Ecto neural progenitor cell (in vitro differentiated cells): Measurements from ENCODE around the gene RAP2B.
"Not testable (repeated sequence)": the region's sequence is repeated elsewhere in the genome, so short reads cannot be mapped to it uniquely, and the experiment has no call there.

Experiments
- DNase-seq: peaks from one replicate; pipeline ENCODE4 v3.0.0-alpha.2; 2018; ENCODE audit warnings: low spot score

The RAP2B gene

DNA sequence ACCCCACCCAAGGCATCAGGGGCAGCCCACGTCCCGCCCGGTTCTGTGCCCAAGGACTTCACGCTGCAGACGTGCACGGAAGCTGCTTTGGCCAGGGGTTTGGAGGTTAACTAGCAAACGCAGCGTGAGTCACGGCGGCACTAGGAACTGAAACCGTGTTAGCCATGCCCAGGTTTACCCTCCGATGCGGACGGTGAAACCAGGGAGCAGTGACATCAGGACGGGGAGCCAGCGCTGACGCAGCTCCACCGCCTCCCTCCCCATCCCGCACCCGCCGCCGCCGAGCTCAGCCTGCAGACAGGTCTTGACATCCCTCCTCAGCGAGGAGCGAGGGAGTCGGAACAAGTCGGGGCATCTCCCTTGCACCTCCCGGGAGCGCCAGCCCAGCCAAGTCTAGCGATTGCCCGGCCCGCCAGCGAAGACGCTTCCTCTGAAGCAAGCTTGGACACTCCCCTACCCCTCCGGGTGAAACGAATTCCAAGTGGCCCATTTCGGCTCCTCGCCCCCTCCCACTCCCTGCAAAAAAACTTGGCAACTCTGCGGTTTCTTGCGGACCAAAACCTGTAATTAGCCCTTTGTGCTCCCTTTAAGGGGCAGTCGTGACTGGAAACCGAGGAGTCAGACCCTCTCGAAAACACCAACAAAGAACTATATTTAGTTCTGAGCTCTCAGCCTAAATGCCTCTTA is 1.4 kb upstream of the RAP2B start:
- DNase-seq = peak; percentile 90

DNA sequence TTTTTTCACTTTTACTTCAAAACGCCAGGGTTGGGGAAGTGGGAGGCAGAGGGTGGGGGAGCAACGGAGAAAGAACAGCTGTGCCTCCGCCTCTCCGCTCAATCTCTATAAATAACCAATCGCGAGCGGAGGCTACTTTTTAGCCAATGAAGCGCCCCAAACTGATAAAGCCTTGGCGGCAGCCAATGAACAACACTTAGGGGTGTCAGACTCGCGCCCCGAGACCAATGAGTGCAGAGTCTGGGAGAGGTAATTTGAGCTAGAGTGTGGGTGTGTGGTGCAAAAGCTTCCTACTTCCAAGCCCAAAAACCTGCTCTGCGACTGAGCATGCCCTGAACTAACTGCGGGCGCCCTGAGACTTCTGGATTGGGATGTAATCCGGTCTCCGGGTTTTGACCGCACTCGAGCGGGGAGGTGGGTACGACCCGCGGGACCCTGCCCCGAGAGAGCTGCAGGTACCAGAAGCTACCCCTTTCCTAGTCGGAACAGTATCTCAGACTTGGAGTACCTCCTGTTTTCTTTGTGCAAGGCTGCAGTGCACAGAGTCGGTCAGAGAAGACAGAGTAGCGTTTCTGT is 800 bp upstream of the RAP2B start:
- peak; percentile 93 for DNase-seq

DNA sequence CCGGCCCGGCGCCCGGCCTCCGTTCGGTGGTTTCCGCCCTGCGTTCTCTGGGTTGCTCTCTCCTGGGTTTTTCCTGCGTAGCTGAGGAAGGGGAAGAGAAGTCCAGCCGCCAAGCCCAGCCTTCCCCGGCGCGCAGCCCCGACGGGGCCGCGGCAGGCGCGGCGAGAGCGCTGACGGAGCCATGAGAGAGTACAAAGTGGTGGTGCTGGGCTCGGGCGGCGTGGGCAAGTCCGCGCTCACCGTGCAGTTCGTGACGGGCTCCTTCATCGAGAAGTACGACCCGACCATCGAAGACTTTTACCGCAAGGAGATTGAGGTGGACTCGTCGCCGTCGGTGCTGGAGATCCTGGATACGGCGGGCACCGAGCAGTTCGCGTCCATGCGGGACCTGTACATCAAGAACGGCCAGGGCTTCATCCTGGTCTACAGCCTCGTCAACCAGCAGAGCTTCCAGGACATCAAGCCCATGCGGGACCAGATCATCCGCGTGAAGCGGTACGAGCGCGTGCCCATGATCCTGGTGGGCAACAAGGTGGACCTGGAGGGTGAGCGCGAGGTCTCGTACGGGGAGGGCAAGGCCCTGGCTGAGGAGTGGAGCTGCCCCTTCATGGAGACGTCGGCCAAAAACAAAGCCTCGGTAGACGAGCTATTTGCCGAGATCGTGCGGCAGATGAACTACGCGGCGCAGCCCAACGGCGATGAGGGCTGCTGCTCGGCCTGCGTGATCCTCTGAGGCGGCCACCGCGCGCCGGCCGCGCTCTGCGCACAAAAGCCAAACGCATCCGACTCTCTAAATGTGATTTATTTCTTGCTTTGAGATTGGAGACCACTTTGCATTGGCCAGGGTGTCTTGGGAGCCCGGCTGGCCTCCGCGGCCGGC is 727 bp downstream of the RAP2B start:
- peak; percentile 66 for DNase-seq

DNA sequence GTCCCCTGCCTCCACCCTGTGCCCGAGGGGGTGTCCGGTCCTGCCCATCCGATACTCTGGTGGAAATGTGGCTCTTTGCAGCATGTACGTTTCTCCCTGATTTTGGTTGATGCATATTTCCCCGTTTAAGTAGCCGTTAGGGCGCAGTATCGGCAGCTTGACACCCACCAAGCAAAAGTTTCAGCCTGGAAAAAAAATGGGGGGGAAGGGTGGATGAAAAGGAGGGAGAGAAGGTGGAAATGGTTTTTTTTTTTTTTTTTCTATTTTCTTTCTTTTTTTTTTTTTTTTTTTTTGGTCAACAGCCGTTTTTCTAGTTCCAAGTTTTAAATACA is 1.3 kb downstream of the RAP2B start:
- no peak for DNase-seq

DNA sequence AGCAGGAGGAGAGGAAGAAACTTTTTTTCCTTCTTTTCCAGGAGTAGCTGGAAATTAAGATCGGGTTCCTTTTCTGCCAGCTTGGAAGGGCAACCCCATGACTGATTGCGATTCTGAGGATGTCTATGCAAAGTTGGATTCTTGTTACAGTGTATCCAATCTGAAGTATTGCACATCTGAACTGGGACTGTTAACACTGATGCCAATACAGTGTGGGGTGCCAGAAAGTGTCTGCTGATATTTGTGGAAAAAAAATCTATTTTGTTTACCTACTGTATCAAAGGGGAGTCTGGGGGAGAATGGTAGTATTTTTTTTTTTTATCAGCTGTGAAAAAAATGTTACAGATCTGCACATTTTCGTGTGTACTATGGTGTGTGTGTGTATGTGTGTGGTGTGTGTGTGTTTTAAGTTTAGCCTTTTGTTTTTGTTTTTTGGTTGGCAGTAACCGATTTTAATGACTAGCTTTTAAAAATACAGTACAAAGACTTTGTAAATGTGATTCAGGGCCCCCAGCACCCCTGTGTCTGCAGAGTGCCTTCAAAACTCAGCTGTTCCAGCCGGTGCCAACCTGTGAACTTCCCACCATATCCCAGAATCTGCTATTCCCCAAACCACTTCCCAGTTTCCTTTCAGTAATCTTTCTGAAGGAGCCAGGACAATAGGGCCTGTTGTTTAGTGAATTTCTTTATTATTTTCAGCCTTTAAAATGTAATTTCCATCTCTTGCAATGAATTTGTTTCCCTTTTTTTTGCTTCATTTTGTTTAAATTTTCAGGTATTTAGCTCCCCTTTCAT is 1.9 kb downstream of the RAP2B start:
- no peak for DNase-seq

DNA sequence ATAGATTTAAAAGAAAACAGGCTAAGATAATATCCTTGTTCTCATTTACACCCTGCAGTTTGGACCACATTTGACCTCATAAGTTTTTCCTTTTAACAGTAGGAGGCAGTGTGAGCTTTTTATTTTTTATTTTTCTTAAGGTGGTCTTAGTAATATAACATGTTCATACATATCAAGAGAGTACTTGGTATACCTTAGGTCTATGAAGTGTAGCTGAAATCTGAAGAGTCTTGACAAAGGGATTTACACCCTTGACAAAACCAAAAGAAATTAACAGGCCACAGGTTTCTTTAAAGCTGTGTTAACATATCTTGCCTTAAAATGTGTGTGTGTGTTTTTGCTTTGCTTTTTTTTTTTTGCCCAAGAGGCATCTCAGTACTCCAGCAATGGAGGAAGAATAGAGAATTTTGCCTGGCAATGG is 3.2 kb downstream of the RAP2B start:
- DNase-seq = no peak

DNA sequence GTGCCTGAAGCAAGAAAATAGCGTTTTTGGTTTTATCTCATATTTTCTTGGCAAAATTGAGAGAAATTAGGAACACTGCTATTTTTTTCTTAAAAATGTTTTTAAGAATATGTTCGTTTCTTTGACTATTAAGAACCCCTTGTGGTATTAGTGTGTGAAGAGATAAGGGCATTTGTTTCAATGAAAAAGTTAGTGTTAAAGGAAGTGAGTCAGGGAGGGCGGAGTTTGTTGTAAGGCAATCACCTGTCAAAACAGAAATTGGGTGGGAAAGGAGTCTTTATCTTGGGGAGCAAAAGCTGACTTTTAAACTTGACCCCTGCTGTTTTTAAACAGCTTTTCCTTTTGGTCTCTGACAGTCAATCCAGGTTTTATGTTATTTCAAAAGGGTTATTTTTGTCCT is 4.2 kb downstream of the RAP2B start:
- no peak for DNase-seq

DNA sequence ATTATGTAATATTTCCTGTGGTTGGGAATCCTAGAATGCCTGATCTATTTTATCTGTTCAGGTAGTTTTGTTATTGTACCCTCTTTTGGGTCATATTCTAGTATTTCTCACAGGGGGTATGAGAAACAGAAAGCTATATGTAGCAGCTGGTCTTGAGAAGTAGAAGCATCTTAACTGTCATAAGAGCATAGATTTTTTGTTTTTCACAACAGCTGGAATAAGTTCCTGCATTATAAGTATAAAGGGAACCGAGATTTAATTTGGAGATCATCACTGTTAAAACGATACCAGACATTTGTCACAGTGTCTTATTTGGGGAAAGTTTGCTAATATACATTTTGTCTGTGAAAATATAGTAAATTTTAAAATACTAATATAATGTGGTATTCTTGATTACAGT is 4.8 kb downstream of the RAP2B start:
- no peak for DNase-seq

DNA sequence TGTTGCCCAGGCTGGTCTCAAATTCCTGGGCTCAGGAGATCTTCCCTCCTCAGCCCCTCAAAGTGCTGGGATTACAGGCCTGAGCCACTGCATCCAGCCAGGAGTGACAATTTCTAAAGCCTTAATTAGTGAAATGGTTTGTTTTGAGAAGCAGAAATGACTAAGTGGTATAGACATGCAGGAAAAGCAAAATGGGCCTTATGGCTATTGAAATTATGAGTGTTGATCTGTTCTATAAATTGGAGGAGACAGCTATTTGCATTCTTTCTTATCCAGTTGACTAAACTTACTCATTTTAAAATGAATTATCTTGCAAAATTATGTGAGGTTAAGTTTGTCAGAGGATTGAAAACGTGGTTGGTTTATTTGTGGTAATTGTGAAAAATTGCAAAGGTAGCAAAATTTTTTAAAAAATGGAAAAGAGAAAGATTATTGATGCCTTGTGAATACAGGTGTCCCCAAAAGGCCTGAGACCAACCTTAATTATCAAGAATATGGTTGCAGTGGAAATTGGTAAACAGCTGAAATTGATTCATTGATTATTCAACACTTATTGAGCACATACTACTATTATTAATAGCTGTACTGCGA is 7.9 kb downstream of the RAP2B start:
- DNase-seq = no peak

DNA sequence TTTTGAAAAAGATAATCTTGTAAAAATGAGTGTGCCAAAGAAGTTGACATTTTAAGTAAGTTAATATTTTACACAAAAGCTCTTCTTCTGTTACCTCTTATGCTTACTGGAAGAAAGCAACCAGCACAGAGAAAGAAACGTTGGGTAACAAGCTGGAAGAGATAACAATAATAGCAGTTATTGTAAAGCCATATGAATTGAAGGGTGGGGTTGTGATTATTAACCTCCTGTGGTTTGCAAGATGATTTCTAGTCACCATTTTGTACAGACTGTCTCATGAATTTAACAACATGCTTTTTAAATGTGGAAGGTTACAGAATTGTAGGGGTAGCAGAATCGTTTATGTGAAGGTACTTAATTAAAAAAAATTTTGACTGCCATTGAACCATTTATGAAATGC is 9.2 kb downstream of the RAP2B start:
- no peak for DNase-seq

DNA sequence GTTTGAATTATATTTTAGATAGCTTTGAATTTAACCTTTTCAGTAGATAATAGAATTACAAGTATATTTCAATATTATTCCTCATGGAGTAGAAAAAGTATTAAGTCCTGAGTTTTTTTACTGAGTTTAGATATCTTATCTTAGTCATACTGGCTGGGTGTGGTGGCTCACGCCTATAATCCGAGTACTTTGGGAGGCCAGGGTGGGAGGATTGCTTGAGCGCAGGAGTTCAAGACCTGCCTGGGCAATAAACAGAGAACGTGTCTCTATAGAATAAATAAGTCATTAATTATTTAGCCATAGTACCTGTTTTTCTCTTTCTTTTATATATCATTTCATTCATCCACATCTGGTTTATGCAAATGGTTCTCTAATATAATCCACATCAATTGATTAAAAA is 9.9 kb downstream of the RAP2B start:
- no peak for DNase-seq

DNA sequence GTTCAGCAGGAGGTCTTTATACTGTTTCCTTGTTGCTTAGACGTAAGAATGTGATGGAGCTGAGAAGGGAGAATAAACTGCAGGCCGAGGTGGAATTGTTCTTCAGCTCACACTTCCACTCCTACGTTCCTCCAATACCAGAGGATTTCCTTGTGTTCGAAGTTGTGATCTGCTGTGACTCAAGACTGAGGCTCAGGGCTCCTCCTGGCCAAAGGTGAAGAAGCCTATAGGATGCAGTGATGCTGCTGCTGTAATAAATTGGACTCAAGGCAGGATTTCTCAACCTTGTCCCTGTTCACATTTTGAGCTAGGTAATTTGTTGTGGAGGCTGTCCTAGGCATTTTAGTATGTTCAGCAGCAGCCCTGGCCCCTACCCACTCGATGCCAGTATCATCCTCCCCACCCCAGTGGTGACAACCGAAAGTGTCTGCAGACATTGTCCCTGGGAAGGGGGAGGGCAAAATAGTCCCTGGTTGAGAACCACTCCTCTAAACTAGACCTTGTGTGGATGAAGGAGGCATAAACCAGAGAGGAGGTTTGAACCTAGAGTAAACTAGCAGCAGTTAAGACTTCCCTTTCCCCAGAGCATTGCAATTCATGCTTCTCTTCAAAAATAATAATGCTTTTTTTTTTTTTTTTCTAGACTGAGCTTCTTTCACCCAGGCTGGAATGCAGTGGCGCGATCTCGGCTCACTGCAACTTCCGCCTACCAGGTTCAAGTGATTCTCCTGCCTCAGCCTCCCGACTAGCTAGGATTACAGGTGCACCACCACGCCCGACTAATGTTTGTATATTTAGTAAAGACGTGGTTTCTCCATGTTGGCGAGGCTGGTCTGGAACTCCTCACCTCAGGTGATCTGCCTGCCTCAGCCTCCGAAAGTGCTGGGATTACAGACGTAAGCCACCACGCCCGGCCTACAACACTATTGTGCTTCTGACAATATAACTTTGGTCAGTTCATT is 11.1 kb downstream of the RAP2B start:
- no peak for DNase-seq

DNA sequence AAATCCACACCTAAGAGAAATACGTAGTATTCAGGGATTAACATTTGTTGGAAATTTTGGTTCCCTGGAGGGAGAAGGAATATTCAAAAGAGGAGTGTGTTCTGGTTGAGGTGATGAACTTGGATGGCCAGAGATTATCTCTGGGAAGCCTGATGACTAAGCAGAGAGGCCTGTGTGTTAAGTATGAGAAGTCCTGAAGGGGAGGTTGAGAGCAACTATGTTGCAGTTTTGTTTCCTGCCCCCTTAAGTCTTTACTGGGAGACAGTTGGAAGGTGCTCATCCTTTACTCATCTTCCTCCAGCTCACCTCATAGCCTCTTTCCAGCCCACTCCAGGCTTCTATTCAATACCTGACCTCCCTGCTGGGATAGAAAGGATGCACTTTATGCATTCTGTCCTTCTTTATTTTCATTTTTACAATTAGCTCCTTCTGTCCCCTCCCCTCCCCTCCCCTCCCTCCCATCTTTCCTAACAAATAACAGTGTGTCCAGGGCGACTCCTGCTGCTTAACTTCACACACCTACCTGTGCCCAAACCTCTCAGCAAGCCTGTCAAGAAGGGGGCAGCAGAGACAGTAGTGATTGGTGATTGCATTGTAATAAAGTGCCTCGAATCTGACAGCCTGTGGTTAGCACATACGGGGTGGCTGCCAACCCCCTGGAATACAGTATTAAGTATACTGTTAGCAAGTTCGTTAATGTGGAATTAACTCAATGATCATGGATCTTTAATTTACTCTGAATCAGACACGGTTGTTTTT is 11.9 kb downstream of the RAP2B start:
- no peak for DNase-seq

DNA sequence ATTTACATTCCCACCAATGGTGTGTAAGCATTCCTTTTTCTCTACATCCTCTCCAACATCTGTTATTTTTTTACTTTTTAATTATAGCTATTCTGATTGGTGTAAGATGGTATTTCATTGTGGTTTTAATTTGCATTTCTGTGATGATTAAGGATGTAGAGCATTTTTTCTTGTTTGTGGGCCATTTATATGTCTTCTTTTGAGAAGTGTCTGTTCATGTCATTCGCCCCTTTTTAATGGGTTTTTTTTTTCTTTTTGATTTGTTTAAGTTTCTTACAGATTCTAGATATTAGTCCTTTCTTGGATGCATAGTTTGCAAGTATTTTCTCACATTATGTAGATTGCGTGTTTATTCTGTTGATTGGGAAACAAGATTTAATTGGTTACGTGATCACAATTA is 14.2 kb downstream of the RAP2B start:
- no peak for DNase-seq

DNA sequence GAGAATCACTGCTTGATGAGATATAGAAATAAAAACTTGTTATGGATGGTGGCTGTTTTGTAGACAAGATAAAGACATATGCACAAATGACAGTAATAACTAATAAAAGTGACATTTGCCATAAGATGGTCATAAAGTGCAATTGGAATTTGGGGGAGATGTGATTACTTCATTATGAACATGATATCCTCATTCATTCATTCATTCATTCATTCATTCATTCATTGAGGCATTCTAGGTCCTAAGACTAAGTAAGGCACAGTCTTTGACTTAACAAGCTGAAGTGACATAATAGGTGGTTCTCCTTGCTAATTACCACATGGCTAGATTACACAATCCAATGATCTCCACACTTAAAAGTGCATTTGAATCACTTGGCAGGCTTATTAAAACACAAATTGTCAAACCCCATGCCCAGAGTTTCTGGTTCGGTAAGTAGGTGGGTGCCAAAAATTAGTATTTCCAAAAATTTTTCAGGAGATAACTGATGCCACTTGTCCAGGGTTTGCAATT is 18.9 kb downstream of the RAP2B start:
- no peak for DNase-seq

DNA sequence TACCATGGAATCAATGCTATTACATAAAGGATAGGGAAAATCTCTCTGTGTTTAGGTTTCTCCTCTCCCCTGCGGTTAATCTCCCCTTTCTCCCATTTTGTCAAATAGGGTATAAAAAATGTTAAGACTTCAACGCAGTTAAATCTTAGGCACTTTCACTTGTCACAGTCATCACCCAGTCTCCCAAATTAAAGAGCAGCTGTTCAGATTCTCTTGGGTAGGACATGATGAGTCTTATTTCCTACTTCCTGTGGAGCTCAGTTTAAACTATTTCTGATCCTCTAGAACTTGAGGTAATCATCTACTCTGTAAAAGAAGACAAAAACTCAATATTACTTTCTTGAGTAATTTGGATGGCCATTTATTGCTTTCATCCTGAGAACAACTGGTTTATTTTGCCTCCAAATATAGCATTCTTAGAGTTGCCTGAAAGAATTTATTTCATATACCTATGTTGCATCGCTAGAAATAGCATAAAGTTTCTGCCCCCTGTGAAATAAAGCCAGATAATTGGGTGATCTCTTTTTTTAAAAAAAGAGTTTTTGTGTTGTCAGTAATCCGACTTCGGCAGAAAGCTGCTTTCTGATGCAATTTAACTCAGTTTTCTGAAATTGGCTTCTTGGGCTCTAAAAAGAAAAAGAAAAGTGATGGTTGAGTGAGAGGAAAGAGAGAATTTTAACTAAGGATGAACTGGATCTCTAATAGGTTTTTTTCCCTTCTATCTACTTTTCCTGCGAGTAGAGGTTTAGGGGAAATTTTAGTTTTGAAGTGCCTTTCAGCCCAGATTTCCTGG is 20.7 kb downstream of the RAP2B start:
- no peak for DNase-seq

DNA sequence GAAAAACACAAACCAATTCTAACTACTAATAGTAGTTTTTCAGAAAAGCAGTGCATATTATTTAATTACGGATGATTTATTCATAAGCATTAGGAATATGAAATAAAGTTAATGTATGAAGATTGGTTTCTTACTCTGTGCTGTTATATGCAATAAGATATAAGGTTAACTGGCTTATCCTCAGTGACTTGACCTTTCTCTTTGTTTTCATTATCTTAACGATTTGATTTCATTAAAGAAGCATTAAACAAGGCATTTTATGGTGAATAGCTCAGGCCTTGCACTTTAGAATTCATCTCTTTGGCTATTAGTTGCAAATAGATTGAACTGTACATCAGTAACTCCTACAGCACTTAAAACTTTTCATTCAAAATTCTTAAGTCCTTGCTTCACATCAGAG is 28.9 kb downstream of the RAP2B start:
- DNase-seq = no peak

DNA sequence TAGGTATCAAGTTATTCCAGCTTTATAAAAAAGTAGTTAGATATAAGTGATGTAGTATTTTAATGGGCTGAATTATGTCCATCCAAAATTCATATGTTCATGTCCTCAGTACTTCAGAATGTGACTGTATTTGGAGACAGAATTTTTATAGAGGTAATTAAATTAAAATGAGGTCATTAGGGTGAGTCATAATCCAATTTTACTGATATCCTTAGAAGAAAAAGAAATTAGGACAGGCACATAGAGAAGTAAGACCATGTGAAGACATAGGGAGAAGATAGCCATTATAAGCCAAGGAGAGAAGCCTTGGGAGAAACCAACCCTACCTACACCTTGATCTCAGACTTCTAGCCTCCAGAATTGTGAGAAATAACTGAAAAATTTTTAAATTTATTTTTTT is 30.3 kb downstream of the RAP2B start:
- DNase-seq = no peak

DNA sequence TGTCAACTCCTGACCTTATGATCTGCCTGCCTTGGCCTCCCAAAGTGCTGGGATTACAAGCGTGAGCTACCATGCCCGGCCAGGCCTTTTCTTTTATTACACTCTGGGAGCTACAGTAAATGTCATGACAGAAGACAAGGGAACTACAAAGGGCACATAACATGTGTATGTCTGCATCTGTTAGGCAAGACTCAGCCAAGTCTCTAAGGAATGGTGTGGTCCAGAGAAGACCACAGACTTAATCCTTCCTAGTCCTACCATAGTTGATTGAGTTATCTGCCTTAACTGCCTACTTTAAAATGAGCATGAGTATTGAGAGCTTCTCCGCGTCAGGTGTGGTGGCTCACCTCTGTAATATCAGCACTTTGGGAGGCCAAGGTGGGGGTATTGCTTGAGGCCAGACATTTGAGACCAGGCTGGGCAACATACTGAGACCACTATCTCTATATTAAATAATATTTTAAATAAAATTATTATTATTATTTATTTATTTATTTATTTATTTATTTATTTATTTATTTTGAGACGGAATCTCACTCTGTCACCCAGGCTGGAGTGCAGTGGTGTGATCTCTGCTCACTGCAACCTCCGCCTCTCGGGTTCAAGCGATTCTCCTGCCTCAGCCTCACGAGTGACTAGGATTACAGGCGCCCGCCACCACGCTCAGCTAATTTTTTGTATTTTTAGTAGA is 31.9 kb downstream of the RAP2B start:
- not testable (repeated sequence) for DNase-seq
